GM18868 (cell line): ENCODE data around the gene ASF1B.
"Not testable (repeated sequence)": the region's sequence is repeated elsewhere in the genome, so short reads cannot be mapped to it uniquely, and the experiment has no call there.

ENCODE experiments used
- ATAC-seq: cut with Tn5 transposase; IDR thresholded peaks from one replicate; pipeline ENCODE4 v1.9.1; 2021; ENCODE audit warnings: mild to moderate bottlenecking, moderate library complexity; ENCODE audit not compliant: unreplicated experiment

Gene ASF1B

DNA sequence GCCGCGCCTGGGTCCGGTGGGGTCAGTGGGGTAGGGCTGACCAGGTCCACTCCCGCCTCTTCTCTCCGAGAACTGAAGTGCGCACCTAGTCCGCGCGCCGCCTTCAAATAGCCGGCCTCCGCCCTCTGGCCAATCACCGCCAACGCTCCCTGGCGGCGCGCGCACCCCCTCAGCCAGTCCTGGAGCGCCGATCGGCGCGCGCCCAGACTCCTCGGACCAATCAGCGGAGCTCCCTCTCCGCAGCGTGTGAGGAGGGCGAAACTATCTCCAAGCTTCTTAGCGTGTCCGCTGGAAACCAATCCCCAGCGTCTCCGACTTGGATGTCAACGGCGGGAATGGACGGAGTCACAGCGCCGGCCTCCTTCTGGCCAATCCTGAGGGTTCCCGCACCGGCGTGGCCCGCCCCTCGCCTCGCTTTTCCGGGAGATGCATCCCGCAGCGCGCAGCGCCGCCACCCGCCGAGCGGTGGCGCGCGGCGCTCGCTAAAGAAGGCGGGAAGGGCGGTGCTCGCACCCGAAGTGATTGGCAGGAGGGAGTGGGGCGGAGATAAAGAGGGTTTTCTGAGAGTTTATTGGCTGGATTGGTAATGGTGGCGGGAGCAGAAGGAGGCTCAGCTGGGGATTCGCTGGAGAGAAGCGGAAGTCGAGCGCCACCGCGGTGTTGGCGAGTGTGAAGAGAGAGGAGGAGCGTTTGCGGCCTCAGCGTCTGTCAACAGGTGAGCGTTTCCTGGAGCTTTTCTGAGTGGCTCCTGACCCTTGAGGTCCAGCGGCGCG is at the start of gene ASF1B:
Gene ASF1B (minus strand): TSS at position 81 of the 773 bp plus-strand sequence. CDS start 133 bp downstream, outside the sequence.
- peak; percentile 80 for ATAC-seq

DNA sequence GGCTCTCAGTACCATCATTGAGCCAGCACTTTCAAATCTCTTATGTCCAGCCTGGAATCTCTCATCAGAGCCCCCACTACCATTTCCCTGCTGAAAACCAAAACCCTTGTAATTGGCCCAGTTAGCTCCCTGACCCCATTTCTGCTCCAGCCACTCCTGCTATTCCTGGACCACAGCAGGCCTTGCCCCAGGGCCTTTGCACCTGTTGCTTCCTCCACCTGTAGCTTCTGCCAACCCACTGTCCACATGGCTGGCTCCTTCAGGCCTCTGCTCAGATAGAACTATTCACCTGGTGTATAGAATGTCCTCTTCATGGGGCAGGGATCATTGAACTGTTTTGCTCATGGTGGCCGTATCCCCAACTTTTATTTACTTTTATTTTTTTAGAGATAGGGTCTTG is 49.3 kb upstream of the ASF1B start:
- ATAC-seq: not testable (repeated sequence)

DNA sequence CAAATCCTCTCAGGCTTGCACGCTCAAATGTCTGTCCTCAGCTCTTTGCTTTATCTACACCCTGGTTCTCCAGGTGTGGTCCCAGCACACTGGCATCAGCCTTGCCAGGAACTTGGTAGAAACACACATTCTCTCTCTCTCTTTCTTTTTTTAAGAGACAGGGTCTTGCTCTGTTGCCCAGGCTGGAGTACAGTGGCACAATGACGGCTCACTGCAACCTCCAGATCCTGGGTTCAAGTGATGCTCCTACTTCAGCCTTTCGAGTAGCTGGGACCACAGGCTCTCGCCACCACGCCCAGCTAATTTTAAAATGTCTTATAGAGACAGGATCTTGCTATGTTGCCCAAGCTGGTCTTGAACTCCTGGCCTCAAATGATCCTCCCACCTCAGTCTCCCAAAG is 48.8 kb upstream of the ASF1B start:
- no peak for ATAC-seq

DNA sequence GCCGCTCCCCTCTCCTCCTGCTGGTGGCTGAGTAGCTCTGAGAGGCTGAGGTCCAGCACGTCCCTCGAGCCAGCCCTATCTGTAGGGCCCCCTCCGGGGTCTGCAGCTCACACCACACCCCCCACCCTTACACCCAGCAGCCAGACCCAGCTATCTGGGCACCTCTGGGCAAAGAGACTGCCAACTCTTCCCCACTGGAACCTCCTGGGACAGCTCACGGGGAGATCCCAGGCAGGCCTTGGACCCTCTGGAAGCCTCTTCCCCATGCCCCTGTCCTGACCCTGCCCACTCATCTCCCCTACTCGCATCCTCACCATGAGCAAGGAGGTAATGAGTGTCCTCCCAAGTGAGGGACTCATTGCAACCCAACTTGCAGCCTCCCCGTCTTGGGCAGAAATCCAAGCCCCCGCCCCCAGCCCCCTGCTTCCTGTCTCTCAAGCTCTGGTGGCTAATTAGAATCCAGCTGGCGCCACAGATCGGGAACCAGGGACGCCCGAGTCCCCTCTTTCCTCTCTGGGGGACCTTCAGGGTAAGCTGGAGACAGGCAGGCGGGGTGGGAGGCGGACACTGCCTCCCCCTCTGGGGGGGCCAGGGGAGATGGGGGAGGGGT is 47.5 kb upstream of the ASF1B start:
- no peak for ATAC-seq

DNA sequence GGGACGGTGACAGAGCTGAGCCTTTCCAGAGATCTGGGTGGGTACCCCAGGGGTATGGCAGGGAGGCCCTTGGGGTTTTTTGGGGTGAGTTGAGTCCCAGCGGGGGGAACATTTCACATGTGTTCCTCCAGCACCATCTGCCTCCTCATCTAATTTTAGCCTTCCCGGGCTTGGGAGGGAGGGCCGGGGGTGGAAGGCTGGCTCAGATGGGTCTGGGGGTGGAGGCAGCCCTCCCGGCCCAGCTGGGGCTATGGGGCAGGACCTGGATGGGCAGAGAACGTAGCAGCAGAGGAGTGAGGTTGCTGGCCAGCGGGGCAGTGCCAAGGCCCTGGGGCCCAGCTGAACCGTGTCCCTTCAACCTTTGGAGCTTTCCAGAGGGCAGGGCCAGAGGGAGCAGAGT is 46.1 kb upstream of the ASF1B start:
- no peak for ATAC-seq

DNA sequence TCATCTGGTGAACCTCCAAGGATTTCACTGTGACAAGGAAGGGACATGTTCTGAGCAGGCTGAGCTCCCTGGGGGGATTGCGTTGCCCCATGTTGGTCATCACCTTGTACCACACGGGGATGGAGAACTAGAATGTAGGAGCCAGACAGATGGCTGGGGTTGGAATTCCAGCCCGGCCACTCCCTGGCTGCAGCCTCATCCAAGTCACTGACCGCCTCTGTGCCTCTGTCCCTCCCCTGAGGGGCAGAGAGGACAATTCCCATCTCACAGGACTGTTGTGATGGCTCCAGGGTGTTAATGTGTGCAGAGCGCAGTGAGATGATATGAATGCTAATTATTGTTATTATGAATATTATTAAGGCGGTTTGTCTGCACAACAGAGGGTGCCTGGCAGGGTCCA is 45.5 kb upstream of the ASF1B start:
- no peak for ATAC-seq

DNA sequence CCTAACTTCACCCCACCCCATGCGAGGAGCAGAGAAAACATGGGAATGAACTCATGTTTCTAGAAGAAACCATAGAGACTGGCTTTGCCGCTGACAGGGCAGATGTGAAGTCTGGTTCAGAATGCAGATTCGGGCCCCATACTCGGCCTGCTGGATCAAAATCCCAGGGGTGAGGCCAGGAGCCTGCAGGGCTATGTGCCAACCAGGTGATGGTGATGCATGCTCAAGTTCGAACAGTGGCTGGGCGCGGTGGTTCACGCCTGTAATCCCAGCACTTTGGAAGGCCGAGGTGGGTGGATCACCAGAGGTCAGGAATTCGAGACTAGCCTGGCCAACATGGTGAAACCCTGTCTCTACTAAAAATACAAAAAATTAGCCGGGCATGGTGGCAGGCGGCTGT is 44.8 kb upstream of the ASF1B start:
- ATAC-seq: not testable (repeated sequence)

DNA sequence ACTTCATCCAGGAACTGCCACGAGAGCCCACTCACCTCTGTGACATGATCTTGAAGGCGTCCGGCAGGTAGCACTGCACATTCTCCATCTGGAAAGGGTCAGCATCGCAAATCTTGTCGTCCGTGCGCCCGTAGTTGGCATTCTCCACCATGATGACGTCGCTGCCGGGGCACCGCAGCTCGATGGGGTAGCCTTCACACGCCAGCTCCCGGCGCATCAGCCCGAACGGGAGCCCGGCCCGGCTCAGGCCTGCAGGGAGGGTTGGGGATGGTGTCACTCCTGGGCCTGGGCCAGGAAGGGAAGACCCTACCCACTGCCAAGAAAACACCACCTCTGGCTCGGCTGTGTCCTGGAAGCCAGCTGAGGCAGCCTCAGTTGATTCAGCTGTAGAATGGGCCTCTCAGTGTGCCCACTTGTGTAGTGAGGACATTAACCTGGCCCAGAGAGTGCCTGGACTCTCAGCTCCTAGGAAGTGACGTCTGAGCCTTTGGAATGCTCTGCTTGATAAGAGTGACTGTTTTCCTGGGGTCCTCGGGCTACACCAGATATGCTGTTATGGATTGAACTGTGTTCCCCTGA is 41.2 kb upstream of the ASF1B start:
- ATAC-seq: no peak

DNA sequence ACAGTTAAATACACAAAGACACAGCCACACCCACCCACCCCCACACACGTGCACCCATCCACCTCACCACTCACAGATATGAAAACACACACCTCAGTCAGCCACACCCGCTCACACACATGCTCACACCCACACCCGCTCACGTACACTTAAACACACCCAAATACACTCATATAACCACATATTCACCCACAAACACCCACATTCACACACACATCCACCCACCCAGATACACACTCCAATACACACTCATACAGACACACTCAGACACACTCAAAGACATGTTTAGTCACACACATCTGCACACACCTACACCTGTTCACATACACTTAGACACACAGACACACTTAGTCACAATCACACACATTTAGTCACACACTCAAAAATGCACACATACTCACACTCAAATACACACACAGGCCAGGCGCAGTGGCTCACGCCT is 39.0 kb upstream of the ASF1B start:
- ATAC-seq: no peak

DNA sequence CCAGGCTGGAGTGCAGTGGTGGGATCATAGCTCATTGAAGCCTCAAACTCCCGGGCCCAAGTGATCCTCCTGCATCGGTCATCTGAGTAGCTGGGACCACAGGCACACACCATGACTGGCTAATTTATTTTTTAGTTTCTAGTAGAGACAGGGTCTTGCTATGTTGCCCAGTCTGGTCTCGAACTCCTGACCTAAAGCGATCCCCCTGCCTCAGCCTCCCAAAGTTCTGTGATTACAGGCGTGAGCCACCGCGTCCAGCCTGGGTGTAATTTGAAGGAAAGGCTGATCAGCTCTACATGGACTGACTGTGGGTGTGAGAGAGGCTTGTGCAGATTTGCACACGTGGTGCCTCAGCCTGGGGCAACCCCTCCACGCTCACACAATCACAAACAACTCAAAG is 38.5 kb upstream of the ASF1B start:
- no peak for ATAC-seq

DNA sequence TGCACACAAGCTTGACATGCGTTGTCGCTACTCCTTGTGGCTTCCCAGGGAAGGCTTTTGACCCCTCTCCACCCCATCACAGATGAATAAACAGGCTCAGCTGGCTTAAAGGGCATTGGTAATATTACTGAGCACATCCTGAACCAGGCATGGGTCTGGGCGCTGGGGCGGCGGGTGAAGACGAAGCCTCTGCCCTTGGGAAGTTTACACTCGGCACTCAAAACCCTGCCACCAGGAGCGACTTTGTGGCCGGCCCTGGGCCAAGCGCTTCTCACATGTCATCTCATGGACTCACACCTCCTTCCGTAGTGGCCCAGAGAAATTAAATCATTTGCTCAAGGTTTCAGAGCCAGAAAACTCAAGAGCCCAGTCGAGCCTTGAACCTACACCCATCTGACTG is 32.6 kb upstream of the ASF1B start:
- ATAC-seq: no peak

DNA sequence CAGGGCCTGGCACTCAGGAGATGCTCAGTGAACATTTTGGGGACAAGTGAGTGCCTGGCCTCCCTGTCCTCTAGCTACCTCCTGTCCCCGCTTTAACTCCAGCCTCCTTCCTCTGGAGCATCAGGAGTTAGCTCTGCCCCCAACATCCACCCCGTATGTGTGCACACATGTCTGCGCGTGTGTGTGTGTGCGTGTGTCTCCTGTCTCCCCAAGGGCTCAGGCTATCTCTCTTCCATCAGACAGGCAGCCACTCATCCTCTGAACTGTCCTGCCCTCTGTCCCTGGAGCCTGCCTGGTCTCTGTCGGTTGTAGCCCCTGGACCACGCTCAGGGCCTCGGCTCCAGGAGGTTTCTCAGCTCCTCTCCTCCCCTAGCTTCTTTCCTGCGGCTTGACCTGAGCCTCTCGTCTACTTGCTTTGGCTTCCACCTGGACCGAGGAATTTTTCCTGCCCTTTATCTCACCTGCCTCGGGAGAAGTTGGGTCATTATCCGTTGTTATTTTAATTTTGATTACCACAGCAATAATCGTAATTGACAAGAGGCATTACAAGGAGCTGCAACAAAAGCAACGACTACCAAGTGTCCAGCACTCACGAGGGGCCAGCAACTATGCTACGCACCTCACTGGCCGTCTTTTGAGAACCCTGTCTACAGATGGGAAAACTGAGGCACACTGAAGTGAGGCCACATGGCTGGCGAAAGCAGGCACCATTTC is 32.0 kb upstream of the ASF1B start:
- no peak for ATAC-seq

DNA sequence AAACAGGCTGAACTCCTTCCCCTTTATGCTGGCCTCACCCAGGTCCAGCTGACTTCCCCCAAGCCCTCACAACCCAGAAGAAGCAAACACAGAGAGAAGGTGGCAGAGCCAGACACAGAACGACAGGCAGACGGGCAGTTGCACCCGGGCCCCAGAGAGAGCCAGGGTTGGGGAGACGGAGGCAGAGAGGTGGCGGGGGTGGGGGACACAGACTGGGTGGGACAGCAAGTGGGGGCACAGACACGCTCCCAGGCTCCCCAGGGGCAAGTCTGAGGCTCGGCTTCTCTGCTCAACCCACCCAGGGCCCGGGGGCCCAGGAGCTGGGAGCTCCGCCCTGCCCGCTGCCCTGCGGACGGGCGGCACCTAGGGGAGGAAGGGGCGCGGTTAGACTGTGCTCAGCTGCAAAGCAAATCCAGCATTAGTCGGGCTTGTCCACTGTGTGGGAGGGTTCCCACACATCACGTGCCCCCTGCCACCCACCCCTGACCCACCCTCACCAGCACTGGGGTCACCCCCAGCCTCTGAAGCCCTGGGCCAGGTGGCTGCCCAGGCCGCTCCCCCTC is 31.3 kb upstream of the ASF1B start:
- ATAC-seq: no peak

DNA sequence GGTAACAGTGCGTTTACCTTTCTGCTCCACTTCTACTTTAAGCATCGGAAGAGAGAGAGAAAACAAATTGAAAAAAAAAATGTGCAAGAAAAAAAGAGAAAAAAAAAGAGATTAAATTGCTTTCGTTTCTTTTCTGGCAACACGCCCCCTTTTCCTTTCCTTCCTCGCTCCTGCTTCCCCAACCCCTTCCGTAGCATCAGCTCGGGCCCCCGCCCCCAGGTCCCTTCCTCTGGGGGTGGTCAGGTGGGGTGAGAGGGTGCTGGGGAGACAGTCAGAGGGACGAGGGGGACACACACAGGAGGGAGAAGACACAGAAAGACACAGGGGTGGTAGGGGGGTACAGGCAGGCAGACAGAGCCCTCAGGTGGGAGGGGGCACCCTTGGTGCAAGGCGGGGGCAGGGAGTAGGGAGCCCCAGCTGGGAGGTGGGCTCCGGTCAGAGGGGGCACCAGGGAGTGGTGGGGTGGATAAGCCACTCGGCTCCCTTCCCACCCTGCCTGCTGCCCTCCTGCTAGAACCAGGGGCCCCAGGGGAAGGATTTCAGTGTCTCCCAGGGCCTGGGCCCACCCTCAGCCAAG is 30.7 kb upstream of the ASF1B start:
- no peak for ATAC-seq

DNA sequence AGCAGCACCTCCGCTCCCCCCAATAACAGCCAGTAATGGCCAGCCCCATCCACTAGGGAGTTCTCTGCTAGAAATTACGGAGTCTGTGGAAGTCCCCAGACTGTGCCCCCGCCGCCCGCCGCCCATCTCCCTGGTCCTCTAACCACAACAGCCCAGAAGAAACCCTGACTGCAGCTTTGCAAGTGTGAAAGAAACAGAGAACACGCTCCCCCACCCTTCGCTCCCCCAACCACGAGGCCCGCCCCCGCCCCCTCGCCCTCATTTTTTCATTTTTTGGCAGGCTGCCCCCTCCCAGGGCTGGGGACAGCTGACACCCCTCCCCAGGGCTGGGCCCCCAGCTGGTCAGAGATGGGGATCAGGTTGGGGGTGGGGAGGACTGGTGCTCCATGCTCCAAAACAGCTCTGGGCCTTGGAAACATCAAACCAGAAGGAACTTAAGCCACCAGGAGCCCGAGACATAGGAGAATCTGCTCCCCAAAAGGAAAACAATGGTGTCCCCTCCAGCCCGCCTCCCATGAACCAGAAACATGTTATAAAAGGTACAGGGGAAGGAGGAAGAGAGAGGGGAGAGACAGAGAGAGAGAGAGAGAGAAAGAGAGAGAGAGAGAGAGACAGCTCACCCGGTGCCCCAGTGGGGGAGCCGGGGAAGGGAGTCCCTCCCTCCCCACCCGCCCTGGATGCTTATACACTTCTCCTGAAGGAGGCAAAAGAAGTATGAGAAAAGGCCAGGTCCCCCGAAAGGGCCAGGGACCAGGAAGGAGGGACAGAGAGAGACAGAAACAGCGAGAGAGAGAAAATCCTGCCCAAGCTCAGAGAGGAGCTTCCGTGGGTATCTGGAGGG is 29.8 kb upstream of the ASF1B start:
- no peak for ATAC-seq

DNA sequence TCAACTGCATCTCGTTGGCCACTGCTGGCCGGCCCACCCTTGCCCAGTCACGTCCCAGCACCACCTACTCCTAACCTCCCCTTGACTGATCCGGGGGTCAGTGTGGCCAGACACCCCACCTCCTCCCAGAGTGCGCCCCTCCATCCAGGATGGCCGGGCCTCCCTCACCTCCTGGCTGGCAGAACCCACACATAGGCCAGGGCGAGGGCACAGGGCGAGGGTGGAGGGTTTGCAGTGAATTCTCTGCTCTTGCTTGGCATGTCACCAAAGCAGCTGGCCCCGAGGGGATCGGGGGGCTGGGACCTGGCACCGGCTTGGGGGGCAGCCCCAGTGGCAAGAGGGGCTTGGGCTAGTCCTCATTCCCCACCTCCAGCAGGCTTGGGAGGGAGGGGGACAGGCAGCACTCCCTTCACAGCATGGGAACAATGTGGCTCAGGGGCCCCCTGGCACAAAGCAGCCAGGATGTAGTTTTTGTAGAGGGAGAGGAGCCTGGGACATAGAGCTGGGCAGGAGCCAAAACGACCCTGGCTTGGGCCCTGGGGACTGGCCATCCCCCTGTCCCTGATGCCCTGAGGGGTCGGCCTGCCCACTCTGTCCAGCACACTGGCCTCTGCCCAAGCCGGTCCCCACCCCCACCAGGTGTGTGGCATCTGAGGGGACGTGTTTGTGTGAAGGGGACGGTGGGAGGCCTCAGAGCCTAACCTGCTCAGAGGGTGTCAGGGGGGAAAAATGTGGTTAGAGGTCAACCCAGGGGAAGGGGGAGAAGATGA is 28.5 kb upstream of the ASF1B start:
- ATAC-seq: no peak

DNA sequence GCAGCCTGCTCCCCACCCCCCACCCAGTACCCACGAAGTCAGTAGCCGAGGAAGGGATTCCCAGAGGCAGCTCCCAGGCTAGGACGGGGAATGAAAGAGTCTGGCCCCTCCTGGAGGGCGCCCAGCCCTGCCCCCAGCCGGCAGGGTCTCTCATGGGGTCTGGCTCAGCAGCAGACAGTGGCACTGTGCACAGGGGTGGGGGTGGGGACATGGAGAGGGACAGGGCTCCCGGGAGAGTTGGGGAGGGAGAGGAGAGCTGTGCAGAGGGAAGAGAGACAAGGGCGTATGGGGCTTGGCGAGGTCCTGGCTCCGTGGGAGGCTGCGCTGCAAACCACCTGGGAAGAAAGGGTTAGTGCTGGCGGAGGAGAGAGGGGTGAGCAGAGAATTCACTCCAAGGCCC is 27.7 kb upstream of the ASF1B start:
- no peak for ATAC-seq

DNA sequence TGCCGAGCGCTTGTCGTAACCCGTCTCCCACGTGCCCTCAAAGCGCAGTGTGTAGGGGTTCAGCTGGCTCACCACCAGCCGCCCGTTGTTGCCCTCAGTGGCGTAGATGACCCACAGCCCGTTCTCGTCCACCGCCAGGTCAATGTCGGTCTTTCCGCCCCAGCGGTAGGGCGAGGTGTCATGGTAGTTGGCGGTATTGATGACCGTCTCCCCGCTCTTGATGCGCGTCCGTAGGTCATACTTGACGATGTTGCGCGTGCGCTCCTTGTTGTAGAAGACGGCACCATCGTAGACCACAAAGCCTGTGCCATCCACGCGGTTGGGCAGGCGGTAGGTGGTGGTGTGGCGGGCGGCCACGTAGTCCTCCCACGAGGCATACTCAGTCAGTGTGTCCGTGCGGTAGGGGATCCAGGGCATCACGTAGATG is 26.5 kb upstream of the ASF1B start:
- ATAC-seq: no peak

DNA sequence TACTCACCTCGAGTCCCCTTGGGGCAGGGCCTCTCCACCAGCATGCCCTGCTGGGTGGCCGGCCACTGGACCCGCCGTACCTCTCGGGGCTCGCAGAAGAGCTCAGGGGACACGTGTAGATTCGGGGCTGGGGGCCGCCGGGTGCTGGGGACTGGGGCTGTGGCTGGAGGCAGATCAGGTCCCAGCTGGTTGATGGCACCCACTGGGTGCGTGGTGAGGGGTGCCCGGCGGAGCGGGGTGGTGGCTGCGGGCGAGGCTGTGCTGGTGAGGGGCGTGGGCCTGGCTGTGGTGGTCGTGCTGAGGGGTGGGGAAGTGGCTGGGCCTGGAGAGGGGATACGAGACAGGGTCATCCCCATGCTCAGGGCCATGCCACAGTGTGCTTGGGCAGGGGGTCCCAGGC is 24.9 kb upstream of the ASF1B start:
- ATAC-seq: no peak
